Gastrocnemius medialis (tissue), 4 donors: ENCODE results near the gene OR52B6.

Experiments used
- POLR2A ChIP-seq, 2 donors: fragments of 450-650 bp; IDR thresholded peaks; one replicate each; pipeline ENCODE4 v1.6.1; 2017; ENCODE audit warnings: antibody characterized with exemption in 2 of 2, mild to moderate bottlenecking in 2 of 2, moderate library complexity in 2 of 2
- TF ChIP-seq, protein P1 (sequence below), 5 experiments: fragments of 450-650 bp in 3 of 5; fragments of 200-600 bp in 2 of 5; sonication (generic) in 2 of 5; IDR thresholded peaks in 4 of 5; conservative IDR thresholded peaks in 1 of 5; 1 replicate in 4 of 5; 2 replicates in 1 of 5; pipeline ENCODE4 v1.5.1; 2016 to 2019; ENCODE audit warnings: antibody characterized with exemption in 5 of 5, mild to moderate bottlenecking in 3 of 5, moderate library complexity in 3 of 5

DNA sequence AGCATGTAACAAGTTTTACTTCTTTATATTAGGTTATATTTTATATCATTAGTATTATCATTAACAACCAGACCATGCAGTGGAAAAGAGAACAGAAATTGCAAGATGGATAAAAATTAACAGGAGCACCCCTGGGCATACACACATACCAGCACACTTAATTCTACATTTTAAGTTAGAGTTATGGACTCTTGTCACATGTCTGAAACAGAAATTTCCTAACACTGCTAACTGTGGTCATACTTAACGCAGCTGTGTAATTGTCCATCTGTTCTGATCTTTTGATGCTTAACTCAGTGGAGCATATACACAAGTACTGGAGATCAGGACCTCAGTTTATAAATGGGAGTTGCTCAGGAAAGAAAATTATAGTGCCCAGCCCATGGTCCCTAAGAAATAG lies 32.7 kb upstream of the OR52B6 start:
- TF ChIP-seq, protein P1, sequence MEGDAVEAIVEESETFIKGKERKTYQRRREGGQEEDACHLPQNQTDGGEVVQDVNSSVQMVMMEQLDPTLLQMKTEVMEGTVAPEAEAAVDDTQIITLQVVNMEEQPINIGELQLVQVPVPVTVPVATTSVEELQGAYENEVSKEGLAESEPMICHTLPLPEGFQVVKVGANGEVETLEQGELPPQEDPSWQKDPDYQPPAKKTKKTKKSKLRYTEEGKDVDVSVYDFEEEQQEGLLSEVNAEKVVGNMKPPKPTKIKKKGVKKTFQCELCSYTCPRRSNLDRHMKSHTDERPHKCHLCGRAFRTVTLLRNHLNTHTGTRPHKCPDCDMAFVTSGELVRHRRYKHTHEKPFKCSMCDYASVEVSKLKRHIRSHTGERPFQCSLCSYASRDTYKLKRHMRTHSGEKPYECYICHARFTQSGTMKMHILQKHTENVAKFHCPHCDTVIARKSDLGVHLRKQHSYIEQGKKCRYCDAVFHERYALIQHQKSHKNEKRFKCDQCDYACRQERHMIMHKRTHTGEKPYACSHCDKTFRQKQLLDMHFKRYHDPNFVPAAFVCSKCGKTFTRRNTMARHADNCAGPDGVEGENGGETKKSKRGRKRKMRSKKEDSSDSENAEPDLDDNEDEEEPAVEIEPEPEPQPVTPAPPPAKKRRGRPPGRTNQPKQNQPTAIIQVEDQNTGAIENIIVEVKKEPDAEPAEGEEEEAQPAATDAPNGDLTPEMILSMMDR (IDR thresholded peaks at IDR 0.05 in 4 of 5, conservative IDR thresholded peaks at IDR 0.05 in 1 of 5), result no peak
- no peak for TF ChIP-seq POLR2A (IDR thresholded peaks at IDR 0.05)
